K562 (cell line): Measurements from ENCODE around the gene SPAG4. TPM values are rescaled to one million over a fixed set of nuclear protein-coding genes. Genes with fewer than 3 reads are reported as not detected.

Experiments
- DEAF1 ChIP-seq: fragments of 450-650 bp; formaldehyde crosslinking; IDR thresholded peaks from 2 replicates; pipeline ENCODE4 v1.4.0; 2020; ENCODE audit warnings: mild to moderate bottlenecking, moderate library complexity
- FOXO4 ChIP-seq: fragments of 450-650 bp; formaldehyde crosslinking; IDR thresholded peaks from 2 replicates; pipeline ENCODE4 v1.4.0; 2020; ENCODE audit warnings: mild to moderate bottlenecking, moderate library complexity
- GTF2F1 ChIP-seq: IDR thresholded peaks from 2 replicates; pipeline ENCODE4 v1.6.1; 2011; ENCODE audit warnings: low read depth, low read length, improper control_type of control experiment
- JUNB ChIP-seq: fragments of 450-650 bp; formaldehyde crosslinking; conservative IDR thresholded peaks from 2 replicates; pipeline ENCODE4 v1.4.0; 2020; ENCODE audit warnings: mild to moderate bottlenecking
- KLF10 ChIP-seq: fragments of 250-450 bp; sonication (Bioruptor Pico); IDR thresholded peaks from 2 replicates; pipeline ENCODE4 v1.6.1; 2021; ENCODE audit warnings: matching md5 sums
- MITF ChIP-seq: IDR thresholded peaks from 2 replicates; pipeline ENCODE4 v1.6.1; 2014; ENCODE audit warnings: antibody characterized with exemption
- POLR2AphosphoS2 ChIP-seq: IDR thresholded peaks from 2 replicates; pipeline ENCODE4 v1.6.1; 2012; ENCODE audit warnings: low read length, improper control_type of control experiment
- RBM17 ChIP-seq: fragments of 200-400 bp; formaldehyde crosslinking; IDR thresholded peaks from 2 replicates; pipeline ENCODE4 v1.6.1; 2017; ENCODE audit warnings: low read depth, mild to moderate bottlenecking, low read length, borderline replicate concordance
- RCOR1 ChIP-seq, 2 experiments: IDR thresholded peaks; 2 replicates each; pipeline ENCODE4 v1.6.1; 2012; ENCODE audit warnings: low read depth in 2 of 2, low read length in 2 of 2, borderline replicate concordance in 1 of 2, improper control_type of control experiment in 1 of 2
- RHOXF2B ChIP-seq: fragments of 250-450 bp; sonication (Bioruptor Pico); conservative IDR thresholded peaks from 2 replicates; pipeline ENCODE4 v1.5.1; 2021
- ZBTB2 ChIP-seq: fragments of 450-650 bp; IDR thresholded peaks from 2 replicates; pipeline ENCODE4 v1.6.1; 2016; ENCODE audit warnings: antibody characterized with exemption
- ZKSCAN8 ChIP-seq: fragments of 200-800 bp; sonication (Bioruptor generic); IDR thresholded peaks from 2 replicates; pipeline ENCODE4 v1.6.1; 2016; ENCODE audit warnings: missing genetic modification characterization, missing compliant biosample characterization
- ZNF23 ChIP-seq: fragments of 250-450 bp; sonication (Bioruptor Pico); IDR thresholded peaks from 2 replicates; pipeline ENCODE4 v1.4.0; 2020; ENCODE audit warnings: mild to moderate bottlenecking
- ZNF586 ChIP-seq: fragments of 450-650 bp; formaldehyde crosslinking; conservative IDR thresholded peaks from 2 replicates; pipeline ENCODE4 v1.4.0; 2020; ENCODE audit warnings: mild to moderate bottlenecking, moderate library complexity
- ZNF592 ChIP-seq: fragments of 450-650 bp; IDR thresholded peaks from 2 replicates; pipeline ENCODE4 v1.6.1; 2017; ENCODE audit warnings: antibody characterized with exemption, mild to moderate bottlenecking
- polyA plus RNA-seq, 8 experiments: library from polyadenylated mRNA; depleted of rRNA in 4 of 8; stranded (reverse) in 5 of 8; unstranded in 3 of 8; fragments of >200 nt; fragmentation: Nextera tagmentation in 2 of 8; fragmentation: Illumina TruSeq in 1 of 8; extraction: Ambion mirVana in 2 of 8; extraction: Trizol in 1 of 8; gene quantifications; 2 replicates each; pipeline versions ENCODE4 v1.2.1 to v1.2.3, GENCODE V29; 2011 to 2014; ENCODE audit warnings: inconsistent platforms in 1 of 8, missing spikeins in 1 of 8
- total RNA-seq, 7 experiments: library from RNA; depleted of rRNA in 6 of 7; stranded (reverse); fragments of >200 nt in 6 of 7; fragmentation: Illumina TruSeq in 2 of 7; extraction: Trizol in 2 of 7; gene quantifications; 2 replicates each; pipeline versions ENCODE4 v1.2.1 to v1.2.3, GENCODE V29; 2011 to 2021; ENCODE audit warnings: low replicate concordance in 1 of 7

Gene SPAG4
- total and polyA plus RNA-seq, 9 of the 15 experiments (the other 6 are each of a cell fraction or from before 2014, with no cell fraction given), result 1.6 to 11.4 (median 4.6) TPM

GRCh38 chr20:35664466-35665206 lies 49.0 kb downstream of the SPAG4 start, which contains the start of the genes CPNE1 and RBM12 (continued):
- TF ChIP-seq POLR2AphosphoS2 (0 out of 2 replicates have a peak, but pooled peaks have one; percentile 61), ZBTB2 (peak; percentile 92), ZNF586 (CRISPR knock-in tag) (no peak), FOXO4 (CRISPR knock-in tag) (no peak), DEAF1 (CRISPR knock-in tag) (no peak), ZKSCAN8 (no peak), RHOXF2B (no peak), MITF (no peak), KLF10 (CRISPR knock-in tag) (no peak), RCOR1 (IDR thresholded peaks at IDR 0.05; ENCODE audit: borderline replicate concordance in 1 of 2, low read depth in 2 of 2, low read length in 2 of 2) (0 out of 4 replicates have a peak, but pooled peaks of 1 of the 2 experiments have one; percentile 24), GTF2F1 (0 out of 2 replicates have a peak, but pooled peaks have one; percentile 71), ZNF23 (no peak), JUNB (CRISPR knock-in tag) (no peak), ZNF592 (peak; percentile 93), RBM17 (no peak)
